ENCODE results near the gene SPIRE2.

DNA sequence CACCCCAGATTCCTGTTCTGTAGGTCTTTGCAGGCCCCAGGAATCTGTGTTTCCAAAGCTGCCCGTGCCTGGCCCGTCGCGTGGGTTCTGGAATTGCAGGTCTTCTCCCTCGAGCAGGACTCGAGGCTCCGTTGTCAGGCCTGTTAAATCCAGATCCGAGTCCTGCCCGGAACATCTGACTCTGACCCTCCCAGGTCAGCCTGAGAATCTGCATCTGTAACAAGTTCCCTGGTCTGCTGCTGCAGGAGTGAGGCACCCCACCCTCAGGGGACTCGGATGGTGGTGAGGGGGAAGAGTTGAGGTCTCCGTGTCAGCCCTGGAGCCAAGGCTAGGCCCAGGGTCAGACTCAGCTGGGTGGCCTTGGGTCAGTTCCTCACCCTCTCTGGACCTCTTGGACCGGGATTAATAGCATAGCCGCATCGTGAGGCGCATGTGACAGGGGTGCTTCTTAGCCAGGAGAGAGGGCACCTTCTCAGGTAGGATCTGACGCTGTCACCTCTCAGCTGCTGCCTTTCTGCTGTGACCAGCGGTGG, 8.8 kb downstream of the SPIRE2 start:
- TF ChIP-seq, protein P1, sequence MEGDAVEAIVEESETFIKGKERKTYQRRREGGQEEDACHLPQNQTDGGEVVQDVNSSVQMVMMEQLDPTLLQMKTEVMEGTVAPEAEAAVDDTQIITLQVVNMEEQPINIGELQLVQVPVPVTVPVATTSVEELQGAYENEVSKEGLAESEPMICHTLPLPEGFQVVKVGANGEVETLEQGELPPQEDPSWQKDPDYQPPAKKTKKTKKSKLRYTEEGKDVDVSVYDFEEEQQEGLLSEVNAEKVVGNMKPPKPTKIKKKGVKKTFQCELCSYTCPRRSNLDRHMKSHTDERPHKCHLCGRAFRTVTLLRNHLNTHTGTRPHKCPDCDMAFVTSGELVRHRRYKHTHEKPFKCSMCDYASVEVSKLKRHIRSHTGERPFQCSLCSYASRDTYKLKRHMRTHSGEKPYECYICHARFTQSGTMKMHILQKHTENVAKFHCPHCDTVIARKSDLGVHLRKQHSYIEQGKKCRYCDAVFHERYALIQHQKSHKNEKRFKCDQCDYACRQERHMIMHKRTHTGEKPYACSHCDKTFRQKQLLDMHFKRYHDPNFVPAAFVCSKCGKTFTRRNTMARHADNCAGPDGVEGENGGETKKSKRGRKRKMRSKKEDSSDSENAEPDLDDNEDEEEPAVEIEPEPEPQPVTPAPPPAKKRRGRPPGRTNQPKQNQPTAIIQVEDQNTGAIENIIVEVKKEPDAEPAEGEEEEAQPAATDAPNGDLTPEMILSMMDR (IDR thresholded peaks at IDR 0.05) = no peak
- TF ChIP-seq POLR2A (IDR thresholded peaks at IDR 0.05) = no peak
